HG02943 (cell line): ENCODE results near the gene EFCAB5.

Experiments used
- ATAC-seq: cut with Tn5 transposase; IDR thresholded peaks from one replicate; pipeline ENCODE4 v1.9.1; 2021; ENCODE audit warnings: mild to moderate bottlenecking, low read depth, moderate library complexity; ENCODE audit not compliant: unreplicated experiment

EFCAB5 gene

GRCh38 chr17:30148376-30148775 is 206.9 kb downstream of the EFCAB5 start:
- ATAC-seq: no peak

GRCh38 chr17:30151471-30151870 is 210.0 kb downstream of the EFCAB5 start:
- ATAC-seq: no peak

GRCh38 chr17:30153463-30153862 is 212.0 kb downstream of the EFCAB5 start:
- ATAC-seq: no peak

- ATAC-seq: no peak
Observed at GRCh38 chr17:30155389-30155788, 214.0 kb downstream of the EFCAB5 start.
